H1 (cell line): ENCODE data around the gene UBE2F. TPM values are rescaled to one million over a fixed set of nuclear protein-coding genes. Genes with fewer than 3 reads are reported as not detected.

Experiments
- CTCF ChIA-PET: fragments of 300-600 bp; sonication (Branson Sonifier 250); formaldehyde crosslinking; loops from one replicate; lab custom pipeline; 2021; ENCODE audit not compliant: partially characterized antibody; lab: Charles Lee
- POLR2A ChIA-PET: fragments of 300-600 bp; sonication (Branson Sonifier 250); formaldehyde crosslinking; loops from one replicate; lab custom pipeline; 2021; ENCODE audit warnings: inconsistent platforms; ENCODE audit not compliant: partially characterized antibody; lab: Charles Lee
- DNase-seq, 2 experiments: peaks; one replicate each; pipeline versions ENCODE4 v3.0.0 to v3.0.0-alpha.2; 2010 to 2022; ENCODE audit warnings: low spot score in 2 of 2, low read depth in 1 of 2, mixed read lengths in 1 of 2
- FAIRE-seq: peaks from 2 replicates; lab custom pipeline; 2011; peaks lifted over from hg19 to GRCh38; lab: Jason Lieb, UNC
- H2AFZ ChIP-seq: 2 replicates; pipeline ENCODE4 v1.8.1; 2012; ENCODE audit warnings: low read length, inconsistent platforms
- H2AK5ac ChIP-seq: 2 replicates; pipeline ENCODE4 v1.6.1; 2013; ENCODE audit warnings: low read depth, low read length
- H2BK120ac ChIP-seq: replicated peaks from 2 replicates; pipeline ENCODE3; 2013; ENCODE audit warnings: low read depth, low read length, inconsistent platforms
- H2BK12ac ChIP-seq: 2 replicates; pipeline ENCODE4 v1.6.1; 2013; ENCODE audit warnings: low read depth, low read length
- H2BK15ac ChIP-seq: 2 replicates; pipeline ENCODE4 v1.6.1; 2013; ENCODE audit warnings: low read length
- H2BK20ac ChIP-seq: 2 replicates; pipeline ENCODE4 v1.6.1; 2013; ENCODE audit warnings: low read length
- H2BK5ac ChIP-seq: 2 replicates; pipeline ENCODE4 v1.6.1; 2013; ENCODE audit warnings: low read depth, low read length
- H3K14ac ChIP-seq: 2 replicates; pipeline ENCODE4 v1.6.1; 2013; ENCODE audit warnings: inconsistent platforms; ENCODE audit not compliant: insufficient read length
- H3K18ac ChIP-seq: 2 replicates; pipeline ENCODE4 v1.6.1; 2013; ENCODE audit warnings: low read length; ENCODE audit errors: extremely low read depth
- H3K23ac ChIP-seq: 2 replicates; pipeline ENCODE4 v1.6.1; 2013; ENCODE audit warnings: inconsistent platforms; ENCODE audit not compliant: insufficient read length
- H3K23me2 ChIP-seq: 2 replicates; pipeline ENCODE4 v1.6.1; 2013; ENCODE audit warnings: low read depth, low read length
- H3K27ac ChIP-seq: 2 replicates; pipeline ENCODE4 v1.6.1; 2011; ENCODE audit warnings: low read depth, low read length, inconsistent platforms
- H3K27me3 ChIP-seq, 4 experiments: replicated peaks in 1 of 4; 1 replicate in 1 of 4; 2 replicates in 3 of 4; pipeline versions ENCODE4 v1.6.1 to v1.8.1; 2011 to 2013; ENCODE audit warnings: low read length in 3 of 4, mild to moderate bottlenecking in 3 of 4, inconsistent platforms in 2 of 4, mixed read lengths in 2 of 4, moderate library complexity in 1 of 4; ENCODE audit not compliant: control insufficient read depth in 3 of 4, insufficient read depth in 3 of 4; ENCODE audit errors: extremely low read depth in 1 of 4
- H3K36me3 ChIP-seq, 4 experiments: 2 replicates each; pipeline versions ENCODE4 v1.6.1 to v1.8.1; 2011 to 2013; ENCODE audit warnings: mild to moderate bottlenecking in 4 of 4, low read length in 3 of 4, moderate library complexity in 2 of 4, control low read depth in 1 of 4, inconsistent platforms in 1 of 4; ENCODE audit not compliant: insufficient read depth in 4 of 4, control insufficient read depth in 2 of 4
- H3K4ac ChIP-seq: replicated peaks from 2 replicates; pipeline ENCODE3; 2013; ENCODE audit warnings: low read length, low read depth, mixed read lengths, inconsistent platforms; ENCODE audit not compliant: insufficient read length
- H3K4me1 ChIP-seq, 4 experiments: replicated peaks in 1 of 4; 1 replicate in 1 of 4; 2 replicates in 3 of 4; pipeline versions ENCODE4 v1.6.1 to v1.8.1; 2011 to 2013; ENCODE audit warnings: low read length in 3 of 4, inconsistent platforms in 2 of 4, mixed read lengths in 1 of 4; ENCODE audit not compliant: insufficient read depth in 4 of 4, control insufficient read depth in 3 of 4
- H3K4me2 ChIP-seq, 2 experiments: 2 replicates each; pipeline versions ENCODE4 v1.6.1 to v1.8.1; 2011 to 2013; ENCODE audit warnings: low read depth in 2 of 2, low read length in 2 of 2, control low read depth in 1 of 2, inconsistent platforms in 1 of 2, mild to moderate bottlenecking in 1 of 2; ENCODE audit not compliant: insufficient read depth in 1 of 2
- H3K4me3 ChIP-seq, 4 experiments: fragments of 200-600, 300-600 bp in 1 of 4; sonication (generic), shearing (Covaris generic), sonication (Bioruptor Twin) in 1 of 4; 2 replicates each; pipeline versions ENCODE4 v1.5.1 to v1.8.1; 2011 to 2016; ENCODE audit warnings: low read length in 4 of 4, low read depth in 3 of 4, control low read depth in 2 of 4, inconsistent platforms in 2 of 4, mild to moderate bottlenecking in 2 of 4, mixed read lengths in 1 of 4, moderate library complexity in 1 of 4; ENCODE audit not compliant: insufficient read depth in 2 of 4; ENCODE audit errors: extremely low read depth in 1 of 4
- H3K56ac ChIP-seq: replicated peaks from 2 replicates; pipeline ENCODE3; 2013; ENCODE audit warnings: low read depth, mild to moderate bottlenecking, mixed read lengths, low read length, inconsistent platforms; ENCODE audit not compliant: insufficient read length
- H3K79me1 ChIP-seq: 2 replicates; pipeline ENCODE4 v1.6.1; 2013; ENCODE audit warnings: low read depth, low read length, control low read depth
- H3K79me2 ChIP-seq, 2 experiments: 2 replicates each; pipeline versions ENCODE4 v1.6.1 to v1.8.1; 2012 to 2013; ENCODE audit warnings: low read length in 2 of 2, mild to moderate bottlenecking in 2 of 2, inconsistent platforms in 1 of 2; ENCODE audit not compliant: insufficient read depth in 2 of 2, control insufficient read depth in 1 of 2
- H3K9ac ChIP-seq, 4 experiments: replicated peaks in 1 of 4; 1 replicate in 1 of 4; 2 replicates in 3 of 4; pipeline versions ENCODE4 v1.6.1 to v1.8.1; 2011 to 2013; ENCODE audit warnings: low read depth in 3 of 4, low read length in 3 of 4, control low read depth in 2 of 4, mild to moderate bottlenecking in 2 of 4, moderate library complexity in 2 of 4, inconsistent platforms in 1 of 4; ENCODE audit errors: extremely low read depth in 1 of 4
- H3K9me3 ChIP-seq, 2 experiments: 2 replicates each; pipeline versions ENCODE4 v1.6.1 to v1.8.1; 2012 to 2013; ENCODE audit warnings: mild to moderate bottlenecking in 2 of 2, moderate library complexity in 2 of 2, control low read depth in 1 of 2, inconsistent platforms in 1 of 2, low read depth in 1 of 2, low read length in 1 of 2, mixed read lengths in 1 of 2; ENCODE audit not compliant: insufficient read depth in 2 of 2
- H4K20me1 ChIP-seq, 2 experiments: replicated peaks in 1 of 2; 2 replicates each; pipeline versions ENCODE3 to v1.8.1; 2011 to 2013; ENCODE audit warnings: inconsistent platforms in 2 of 2, low read length in 2 of 2, mild to moderate bottlenecking in 1 of 2; ENCODE audit not compliant: insufficient read depth in 2 of 2, control insufficient read depth in 1 of 2
- H4K5ac ChIP-seq: 2 replicates; pipeline ENCODE4 v1.6.1; 2013; ENCODE audit warnings: low read length, low read depth, mixed read lengths, inconsistent platforms; ENCODE audit not compliant: insufficient read length
- H4K8ac ChIP-seq: 2 replicates; pipeline ENCODE4 v1.8.0; 2013; ENCODE audit warnings: mild to moderate bottlenecking, moderate library complexity, low read length, inconsistent platforms; ENCODE audit not compliant: insufficient read depth; ENCODE audit errors: extremely low read depth
- H4K91ac ChIP-seq: replicated peaks from 2 replicates; pipeline ENCODE3; 2013; ENCODE audit warnings: low read length, mixed read lengths, inconsistent platforms; ENCODE audit not compliant: insufficient read length
- ASH2L ChIP-seq: fragments of 200-600, 300-600 bp; sonication (generic); IDR thresholded peaks from one replicate; pipeline ENCODE4 v1.7.1; 2017; ENCODE audit warnings: low read length
- BACH1 ChIP-seq: IDR thresholded peaks from 2 replicates; pipeline ENCODE4 v1.6.1; 2012; ENCODE audit warnings: low read length, improper control_type of control experiment
- BRCA1 ChIP-seq: IDR thresholded peaks from 2 replicates; pipeline ENCODE4 v1.6.1; 2012; ENCODE audit warnings: low read depth, low read length, improper control_type of control experiment
- CEBPB ChIP-seq: IDR thresholded peaks from 2 replicates; pipeline ENCODE4 v1.6.1; 2012; ENCODE audit warnings: low read depth, low read length
- EZH2 ChIP-seq: fragments of 200-600 bp; sonication (generic); IDR thresholded peaks from 2 replicates; pipeline ENCODE4 v1.7.1; 2012; ENCODE audit warnings: low read depth, mild to moderate bottlenecking, moderate library complexity, low read length, inconsistent platforms; ENCODE audit not compliant: severe bottlenecking
- HDAC6 ChIP-seq: IDR thresholded peaks from one replicate; pipeline ENCODE4 v1.7.1; 2012; ENCODE audit warnings: low read depth, mild to moderate bottlenecking, inconsistent platforms, low read length, moderate library complexity
- JUN ChIP-seq: IDR thresholded peaks from 2 replicates; pipeline ENCODE4 v1.6.1; 2011; ENCODE audit warnings: low read depth, mild to moderate bottlenecking, improper control_type of control experiment, low read length
- JUND ChIP-seq: IDR thresholded peaks from 2 replicates; pipeline ENCODE4 v1.6.1; 2011; ENCODE audit warnings: mild to moderate bottlenecking, improper control_type of control experiment, low read length
- KDM4A ChIP-seq: IDR thresholded peaks from one replicate; pipeline ENCODE4 v1.7.1; 2012; ENCODE audit warnings: low read depth, mild to moderate bottlenecking, moderate library complexity, low read length, inconsistent platforms; ENCODE audit not compliant: severe bottlenecking
- KDM5A ChIP-seq: fragments of 200-600 bp; IDR thresholded peaks from 2 replicates; pipeline ENCODE4 v1.7.1; 2012; ENCODE audit warnings: mild to moderate bottlenecking, low read length, inconsistent platforms, mixed read lengths
- POLR2AphosphoS5 ChIP-seq: IDR thresholded peaks from 2 replicates; pipeline ENCODE4 v1.6.1; 2011; ENCODE audit warnings: low read depth, low read length
- RBBP5 ChIP-seq: IDR thresholded peaks from 2 replicates; pipeline ENCODE4 v1.7.1; 2012; ENCODE audit warnings: low read depth, mild to moderate bottlenecking, inconsistent platforms, low read length, moderate library complexity, borderline replicate concordance
- SAP30 ChIP-seq: fragments of 300-600 bp; sonication (generic); IDR thresholded peaks from 2 replicates; pipeline ENCODE4 v1.7.1; 2012; ENCODE audit warnings: low read length, moderate library complexity, mild to moderate bottlenecking, inconsistent platforms; ENCODE audit not compliant: insufficient read depth, insufficient replicate concordance
- SIN3A ChIP-seq, 2 experiments: IDR thresholded peaks in 1 of 2; conservative IDR thresholded peaks in 1 of 2; 2 replicates each; pipeline ENCODE4 v1.6.1; 2011 to 2012; ENCODE audit warnings: low read length in 2 of 2, improper control_type of control experiment in 1 of 2, low read depth in 1 of 2, mild to moderate bottlenecking in 1 of 2
- SRF ChIP-seq: IDR thresholded peaks from 2 replicates; pipeline ENCODE4 v1.6.1; 2011; ENCODE audit warnings: mild to moderate bottlenecking, low read depth, low read length, moderate library complexity
- WGBS, 2 experiments: shearing (Covaris generic) in 1 of 2; methylation state at CpG; one replicate each; pipeline versions ENCODE4 v1.1.6 to v1.1.7; 2013 to 2015; ENCODE audit warnings: low lambda C conversion rate in 2 of 2, mixed read lengths in 2 of 2, inconsistent platforms in 1 of 2, low coverage in 1 of 2, missing lambda C conversion rate in 1 of 2; ENCODE audit not compliant: insufficient replicate concordance in 2 of 2, insufficient coverage in 1 of 2, insufficient read length in 1 of 2; ENCODE audit errors: extremely low coverage in 1 of 2, missing lambda C conversion rate in 1 of 2; 5-methylcytosine and 5-hydroxymethylcytosine counted together
- polyA plus RNA-seq, 7 experiments: library from polyadenylated mRNA; depleted of rRNA in 3 of 7; stranded (reverse) in 5 of 7; unstranded in 2 of 7; fragments of >200 nt in 5 of 7; fragments of 200-250 nt in 2 of 7; gene quantifications; 1 replicate in 5 of 7; 2 replicates in 1 of 7; 4 replicates in 1 of 7; pipeline versions ENCODE4 v1.2.1 to v1.2.3, GENCODE V29; 2011 to 2013; ENCODE audit warnings: missing spikeins in 2 of 7, mixed read lengths in 2 of 7
- total RNA-seq: library from RNA; stranded (reverse); fragmentation: NEBNext Ultra II Directional; extraction: Animal tissue kit (Norgen Biotek cat#: 25700); gene quantifications from 2 replicates; pipeline ENCODE4 v1.2.1, GENCODE V29; 2021

Gene UBE2F
- total and polyA plus RNA-seq, 2 of the 8 experiments (the other 6 are each of a cell fraction or from before 2014, with no cell fraction given) = 43.3 to 59.8 TPM

DNA sequence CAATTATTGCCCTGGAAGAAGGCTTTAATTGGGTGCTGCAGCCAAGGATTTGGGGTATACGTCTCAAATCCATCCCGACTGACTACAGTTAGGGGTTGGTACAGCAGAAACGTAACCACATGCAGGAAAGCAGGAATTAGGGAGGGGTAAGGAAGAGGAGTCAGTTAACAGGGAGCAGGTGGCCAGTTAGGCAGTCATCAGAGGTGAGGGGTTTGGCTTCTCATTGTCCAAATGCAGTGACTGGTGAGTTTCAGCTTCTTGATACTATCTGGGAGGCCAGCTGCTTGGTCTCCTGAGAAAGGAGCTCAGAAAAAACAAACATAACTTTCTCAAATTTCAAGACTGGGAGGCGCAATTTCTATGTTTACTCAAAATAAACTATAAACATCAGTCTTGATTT is 38.8 kb upstream of the UBE2F start:
- no peak overlapping the region for H2BK120ac ChIP-seq
- H3K23me2 ChIP-seq = no peaks in the 10 kb centered on the region
- H3K18ac ChIP-seq = no peak overlapping the region
- no peak overlapping the region for H3K56ac ChIP-seq
- CTCF ChIA-PET = interaction anchor here (1.1 kb wide), 1 partner anchor 24 kb away, joined by 3 read pairs; no protein-coding TSS in a partner anchor
- H3K4me2 ChIP-seq = no peak overlapping the region
- no peak overlapping the region for H2BK12ac ChIP-seq
- FAIRE-seq = no peak
- H4K91ac ChIP-seq = no peak overlapping the region
- H3K9me3 ChIP-seq = no peaks in the 10 kb centered on the region
- H3K23ac ChIP-seq = no peak overlapping the region
- H2BK5ac ChIP-seq = no peak overlapping the region
- no peaks in the 10 kb centered on the region for H3K27me3 ChIP-seq
- no peak overlapping the region for H2AFZ ChIP-seq
- no peak for DNase-seq
- H3K36me3 ChIP-seq = no peaks in the 10 kb centered on the region
- H3K4me3 ChIP-seq = no peak overlapping the region
- WGBS, 2 experiments = 91% methylated on average over 4 of the region's 4 CpGs; no CpG with 5 or more reads in 1 of the 2 experiments
- no peak overlapping the region for H3K4ac ChIP-seq
- no peak overlapping the region; the same call in 1 of the 2 replicates for H4K8ac ChIP-seq
- no peak overlapping the region for H3K27ac ChIP-seq
- no peak overlapping the region for H4K5ac ChIP-seq
- H3K14ac ChIP-seq = no peak overlapping the region
- no peak overlapping the region for H2BK15ac ChIP-seq
- H2BK20ac ChIP-seq = no peak overlapping the region
- H4K20me1 ChIP-seq = no peaks in the 10 kb centered on the region
- H3K79me1 ChIP-seq = no peaks in the 10 kb centered on the region
- POLR2A ChIA-PET = interaction anchor here (0.7 kb wide), 1 partner anchor 8 kb away, joined by 3 read pairs; no protein-coding TSS in a partner anchor
- H2AK5ac ChIP-seq = no peak overlapping the region
- no peaks in the 10 kb centered on the region for H3K79me2 ChIP-seq
- H3K4me1 ChIP-seq = peaks cover 0 to 4% (median 3%) of the 10 kb centered on the region in 4 experiments; a peak in 5 of 7 replicates
- no peak overlapping the region for H3K9ac ChIP-seq
- TF ChIP-seq SAP30 (no peak), BRCA1 (no peak), ASH2L (no peak), BACH1 (no peak), RBBP5 (no peak), CEBPB (no peak), JUND (no peak), EZH2 (no peak), JUN (no peak), KDM5A (no peak), SRF (no peak), KDM4A (no peak), SIN3A (conservative IDR thresholded peaks at IDR 0.05 in 1 of 2, IDR thresholded peaks at IDR 0.05 in 1 of 2; ENCODE audit: low read depth in 1 of 2, low read length in 2 of 2) (no peak), POLR2AphosphoS5 (no peak), HDAC6 (no peak)
